ENCODE data around the gene PPIC. TPM values are rescaled to one million over a fixed set of nuclear protein-coding genes. Genes with fewer than 3 reads are reported as not detected.

The PPIC gene
- total RNA-seq, 4 donors from 2014 or later = 8.9 to 25.3 (median 10.9) TPM

DNA sequence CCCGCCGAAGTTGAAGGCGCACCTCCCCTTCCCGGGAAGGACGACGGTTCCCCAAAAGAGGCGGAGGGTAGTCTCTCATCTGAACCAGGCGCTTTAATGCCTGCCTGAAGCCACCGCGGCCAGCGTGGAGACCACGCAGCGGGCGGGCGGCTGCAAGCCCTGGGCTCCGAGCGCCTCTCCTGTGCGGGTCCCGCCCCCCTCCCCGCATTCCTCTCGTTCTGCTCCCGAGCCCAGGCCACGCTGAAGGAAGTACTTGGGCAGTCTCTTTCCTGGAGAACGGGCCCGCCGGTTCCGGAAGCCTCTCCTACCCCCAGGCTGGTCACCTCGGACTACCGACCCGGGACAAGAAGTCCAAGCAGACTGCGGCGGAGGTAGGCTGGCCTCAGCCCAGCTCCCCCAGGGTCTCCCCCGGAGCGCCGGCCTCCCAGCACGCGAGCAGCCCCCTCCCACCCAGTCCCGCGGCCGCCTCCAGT lies 571 bp downstream of the PPIC start:
- H3K27me3 ChIP-seq = no peaks in the 10 kb centered on the region
- H3K27ac ChIP-seq = peak overlapping the region; percentile 83
- no peaks in the 10 kb centered on the region for H3K9me3 ChIP-seq
- H3K4me1 ChIP-seq = peaks cover 9% of the 10 kb centered on the region
- no peak for TF ChIP-seq POLR2A (IDR thresholded peaks at IDR 0.05)
- TF ChIP-seq, protein P1, sequence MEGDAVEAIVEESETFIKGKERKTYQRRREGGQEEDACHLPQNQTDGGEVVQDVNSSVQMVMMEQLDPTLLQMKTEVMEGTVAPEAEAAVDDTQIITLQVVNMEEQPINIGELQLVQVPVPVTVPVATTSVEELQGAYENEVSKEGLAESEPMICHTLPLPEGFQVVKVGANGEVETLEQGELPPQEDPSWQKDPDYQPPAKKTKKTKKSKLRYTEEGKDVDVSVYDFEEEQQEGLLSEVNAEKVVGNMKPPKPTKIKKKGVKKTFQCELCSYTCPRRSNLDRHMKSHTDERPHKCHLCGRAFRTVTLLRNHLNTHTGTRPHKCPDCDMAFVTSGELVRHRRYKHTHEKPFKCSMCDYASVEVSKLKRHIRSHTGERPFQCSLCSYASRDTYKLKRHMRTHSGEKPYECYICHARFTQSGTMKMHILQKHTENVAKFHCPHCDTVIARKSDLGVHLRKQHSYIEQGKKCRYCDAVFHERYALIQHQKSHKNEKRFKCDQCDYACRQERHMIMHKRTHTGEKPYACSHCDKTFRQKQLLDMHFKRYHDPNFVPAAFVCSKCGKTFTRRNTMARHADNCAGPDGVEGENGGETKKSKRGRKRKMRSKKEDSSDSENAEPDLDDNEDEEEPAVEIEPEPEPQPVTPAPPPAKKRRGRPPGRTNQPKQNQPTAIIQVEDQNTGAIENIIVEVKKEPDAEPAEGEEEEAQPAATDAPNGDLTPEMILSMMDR (IDR thresholded peaks at IDR 0.05) = no peak
- no peak for TF ChIP-seq EP300 (IDR thresholded peaks at IDR 0.05)
- TF ChIP-seq POLR2AphosphoS5 (IDR thresholded peaks at IDR 0.05) = no peak
- 0% methylated on average over 6 of the region's 40 CpGs for WGBS
- peak overlapping the region; percentile 72 for H3K4me3 ChIP-seq
- no peaks in the 10 kb centered on the region for H3K36me3 ChIP-seq
- peak; percentile 78 to 84 for DNase-seq (ENCODE audit: low spot score in 2 of 2)

DNA sequence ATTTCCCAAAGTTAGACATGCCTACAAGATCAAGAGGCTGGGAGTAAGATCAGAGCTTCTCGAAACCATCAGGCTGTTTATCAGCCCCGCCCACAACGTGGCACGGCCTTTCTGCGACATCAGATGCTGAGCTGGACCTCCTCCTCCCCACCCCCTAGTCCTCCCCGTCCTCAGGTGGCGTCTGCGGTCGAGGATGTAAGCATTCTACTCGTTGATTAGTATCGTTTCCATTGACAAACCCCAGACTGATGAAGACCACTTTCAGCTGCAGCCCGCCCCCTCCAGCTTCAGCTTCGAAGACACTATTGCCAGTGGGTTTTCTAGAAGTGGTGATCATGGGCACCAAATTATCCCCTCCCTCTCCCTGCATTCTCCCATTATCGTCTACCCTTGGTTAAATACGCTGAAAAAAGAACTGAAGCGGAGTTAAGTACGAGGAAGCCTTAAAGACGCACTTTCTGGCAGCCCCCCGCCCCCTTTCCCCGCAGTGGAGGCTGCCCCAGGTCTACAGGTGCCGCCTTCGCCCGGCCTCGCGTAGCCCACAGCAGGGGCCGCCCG lies 1.1 kb downstream of the PPIC start:
- TF ChIP-seq, protein P1 (IDR thresholded peaks at IDR 0.05) = no peak
- no peak for TF ChIP-seq POLR2A (IDR thresholded peaks at IDR 0.05)
- no peak for TF ChIP-seq POLR2AphosphoS5 (IDR thresholded peaks at IDR 0.05)
- TF ChIP-seq EP300 (IDR thresholded peaks at IDR 0.05) = no peak
- H3K27me3 ChIP-seq = no peaks in the 10 kb centered on the region
- H3K4me1 ChIP-seq = peaks cover 9% of the 10 kb centered on the region
- peak overlapping the region; percentile 83 for H3K27ac ChIP-seq
- WGBS = 4% methylated on average over 20 of the region's 27 CpGs
- peak overlapping the region; percentile 72 for H3K4me3 ChIP-seq
- H3K36me3 ChIP-seq = no peaks in the 10 kb centered on the region
- peak in 1 of 2 donors; percentile 69 for DNase-seq (ENCODE audit: low spot score in 2 of 2)
- no peaks in the 10 kb centered on the region for H3K9me3 ChIP-seq

- Histone ChIP-seq H3K27ac (no peak overlapping the region), H3K4me1 (peaks cover 9% of the 10 kb centered on the region)
- WGBS = 66% methylated on average over 6 of the region's 6 CpGs
These were observed 3.3 kb downstream of the PPIC start for GRCh38 chr5:123033157-123033671.

GRCh38 chr5:123028222-123028621 lies 8.3 kb downstream of the PPIC start:
- Histone ChIP-seq H3K27ac (no peak overlapping the region), H3K27me3 (no peaks in the 10 kb centered on the region), H3K4me1 (no peaks in the 10 kb centered on the region), H3K9me3 (no peaks in the 10 kb centered on the region), H3K4me3 (no peak overlapping the region), H3K36me3 (peaks cover 25% of the 10 kb centered on the region)
- WGBS = 85% methylated on average over 9 of the region's 9 CpGs
- no peak for DNase-seq (ENCODE audit: low spot score in 2 of 2)
- TF ChIP-seq POLR2AphosphoS5 (IDR thresholded peaks at IDR 0.05) (no peak), POLR2A (IDR thresholded peaks at IDR 0.05) (no peak), EP300 (IDR thresholded peaks at IDR 0.05) (no peak)
- TF ChIP-seq, protein P1 (IDR thresholded peaks at IDR 0.05) = no peak

More at GRCh38 chr5:123033157-123033671, 3.3 kb downstream of the PPIC start:
- Histone ChIP-seq H3K9me3 (no peaks in the 10 kb centered on the region), H3K27me3 (no peaks in the 10 kb centered on the region), H3K4me3 (no peak overlapping the region), H3K36me3 (no peaks in the 10 kb centered on the region)
- TF ChIP-seq POLR2A (IDR thresholded peaks at IDR 0.05) = no peak
- TF ChIP-seq, protein P1 (IDR thresholded peaks at IDR 0.05) = no peak
- no peak for TF ChIP-seq POLR2AphosphoS5 (IDR thresholded peaks at IDR 0.05)
- no peak for TF ChIP-seq EP300 (IDR thresholded peaks at IDR 0.05)
- DNase-seq (ENCODE audit: low spot score in 2 of 2) = no peak

DNA sequence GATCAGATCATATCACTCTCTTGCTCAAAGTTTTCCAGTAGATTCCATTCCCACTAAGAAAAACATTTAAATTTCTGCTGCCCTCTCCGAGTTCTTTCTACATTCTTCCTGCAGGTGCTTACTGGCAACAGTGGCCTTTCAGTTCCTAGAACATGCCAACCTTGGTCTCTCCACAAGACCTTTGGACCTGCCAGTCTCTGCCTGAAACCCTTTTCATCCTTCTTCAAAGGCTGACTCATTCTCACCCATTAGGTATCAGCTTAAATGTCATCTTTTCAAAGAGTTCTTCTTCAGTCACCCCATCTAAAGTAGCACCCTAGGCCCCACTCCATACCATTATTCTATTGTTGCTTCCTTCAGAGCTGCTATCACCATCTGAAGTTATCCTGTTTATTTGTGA lies 21.8 kb downstream of the PPIC start:
- no peaks in the 10 kb centered on the region for H3K27me3 ChIP-seq
- no peak overlapping the region for H3K27ac ChIP-seq
- H3K9me3 ChIP-seq = no peaks in the 10 kb centered on the region
- no peak for DNase-seq (ENCODE audit: low spot score in 2 of 2)
- H3K4me3 ChIP-seq = no peak overlapping the region
- no peaks in the 10 kb centered on the region for H3K36me3 ChIP-seq
- 100% methylated on average over 1 of the region's 1 CpG for WGBS
- H3K4me1 ChIP-seq = no peaks in the 10 kb centered on the region
- TF ChIP-seq EP300 (IDR thresholded peaks at IDR 0.05) (no peak), POLR2A (IDR thresholded peaks at IDR 0.05) (no peak), POLR2AphosphoS5 (IDR thresholded peaks at IDR 0.05) (no peak)
- TF ChIP-seq, protein P1 (IDR thresholded peaks at IDR 0.05) = no peak
